GM21786 (cell line): Measurements from ENCODE around the gene PHF13.

Source experiments
- ATAC-seq: cut with Tn5 transposase; IDR thresholded peaks from one replicate; pipeline ENCODE4 v1.9.1; 2021; ENCODE audit not compliant: unreplicated experiment

Gene PHF13

GRCh38 chr1:6601049-6601922, 12.2 kb upstream of the PHF13 start:
- ATAC-seq = peak; percentile 37

DNA sequence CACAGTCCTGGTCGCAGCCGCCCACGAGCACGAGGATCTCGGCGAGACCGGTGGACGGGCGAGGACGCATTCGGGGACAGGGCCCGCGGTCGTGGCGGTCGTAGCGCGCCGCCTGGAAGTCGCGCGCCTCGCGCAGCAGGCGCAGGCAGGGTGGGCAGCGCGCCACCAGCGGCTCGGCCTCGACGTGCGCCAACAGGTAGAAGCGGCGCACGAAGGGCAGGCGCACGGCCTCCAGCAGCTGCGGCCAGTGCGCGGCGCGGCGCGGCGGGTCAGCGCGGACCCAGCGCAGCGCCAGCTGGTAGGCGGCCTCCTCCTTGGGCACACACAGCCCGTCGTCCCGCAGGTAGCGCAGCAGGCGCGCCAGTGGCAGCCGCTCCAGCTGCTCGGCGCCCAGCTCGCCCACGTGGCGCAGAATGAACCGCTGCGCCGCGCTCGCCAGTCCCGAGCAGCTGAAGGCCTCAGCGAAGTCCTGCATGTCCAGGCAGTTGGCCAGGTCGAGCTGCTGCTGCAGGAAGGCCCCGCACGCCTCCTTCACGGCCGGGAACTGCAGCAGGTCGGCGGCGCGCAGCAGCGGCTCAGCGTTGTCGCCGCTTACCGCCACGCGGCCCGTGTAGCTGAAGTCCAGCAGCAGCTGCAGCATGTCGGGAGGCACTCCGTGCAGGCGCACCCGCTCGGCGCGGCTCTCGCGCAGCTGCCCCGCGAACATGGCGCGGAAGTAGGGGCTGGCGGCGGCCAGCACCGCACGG, 11.4 kb upstream of the PHF13 start:
- ATAC-seq = peak; percentile 25

DNA sequence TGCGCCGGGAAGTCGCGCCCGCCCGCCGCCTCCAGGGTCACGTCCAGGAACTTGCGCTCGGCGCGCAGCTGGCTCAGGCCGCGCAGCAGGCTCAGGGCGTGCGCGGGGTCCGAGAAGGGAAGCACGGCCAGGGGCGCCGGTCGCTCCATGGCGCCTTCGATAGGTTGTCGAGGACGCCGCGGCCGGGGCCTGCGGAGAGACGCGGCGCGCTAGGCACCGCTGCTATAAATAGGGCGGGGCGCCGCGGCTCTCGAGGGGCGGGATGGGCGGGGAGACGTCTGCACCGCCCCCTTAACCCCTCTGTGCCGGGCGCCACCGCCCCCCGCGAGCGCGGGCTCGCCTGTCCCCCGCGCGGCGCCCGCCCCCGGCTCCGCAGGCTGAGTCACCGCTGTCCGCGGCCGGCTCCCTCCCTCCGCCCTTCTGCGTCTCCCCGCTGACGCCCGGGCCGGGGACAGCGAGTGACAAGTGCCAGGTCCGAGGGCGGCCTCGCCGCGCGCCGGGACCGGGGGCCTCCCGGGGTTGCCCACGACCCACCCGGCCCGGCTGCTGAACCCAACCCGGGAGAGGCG, 10.8 kb upstream of the PHF13 start, which contains the start of gene KLHL21:
Gene KLHL21 (minus strand): TSS at position 201 of the 569 bp plus-strand sequence. CDS start 52 bp downstream, at position 149.
- peak; percentile 41 for ATAC-seq

DNA sequence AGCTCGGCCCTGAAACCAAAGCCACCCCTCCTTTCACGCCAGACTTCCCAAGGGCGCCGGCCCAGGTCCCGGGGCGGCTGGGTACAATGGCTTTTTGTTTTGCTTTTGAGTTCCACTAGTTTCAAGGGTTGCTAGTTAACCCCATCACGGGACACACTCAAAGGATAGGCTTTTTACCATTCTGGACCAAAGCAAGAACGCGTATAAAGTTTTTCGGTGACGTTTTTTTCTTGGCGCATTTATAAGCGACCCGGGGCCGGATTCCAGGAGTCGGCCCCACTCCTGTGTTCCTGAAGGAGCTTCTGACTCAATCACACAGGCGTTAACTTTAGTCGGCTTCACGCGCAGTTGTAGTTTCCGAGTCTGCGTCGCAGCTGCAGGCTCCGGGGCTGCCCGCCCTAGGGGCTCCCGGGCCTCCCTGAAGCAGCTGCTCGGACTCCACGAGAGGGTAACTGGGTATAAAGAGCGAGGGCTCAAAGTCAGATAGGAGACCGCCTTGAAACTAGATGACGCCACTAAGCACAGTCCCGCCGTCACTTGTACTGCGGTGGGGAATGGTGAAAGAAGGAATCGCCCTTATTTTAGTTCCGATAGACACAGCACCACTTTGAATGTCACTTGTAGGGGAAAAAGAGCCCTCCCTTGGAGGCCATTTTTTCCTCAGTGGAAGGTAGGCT, 10.2 kb upstream of the PHF13 start:
- ATAC-seq = peak; percentile 23

DNA sequence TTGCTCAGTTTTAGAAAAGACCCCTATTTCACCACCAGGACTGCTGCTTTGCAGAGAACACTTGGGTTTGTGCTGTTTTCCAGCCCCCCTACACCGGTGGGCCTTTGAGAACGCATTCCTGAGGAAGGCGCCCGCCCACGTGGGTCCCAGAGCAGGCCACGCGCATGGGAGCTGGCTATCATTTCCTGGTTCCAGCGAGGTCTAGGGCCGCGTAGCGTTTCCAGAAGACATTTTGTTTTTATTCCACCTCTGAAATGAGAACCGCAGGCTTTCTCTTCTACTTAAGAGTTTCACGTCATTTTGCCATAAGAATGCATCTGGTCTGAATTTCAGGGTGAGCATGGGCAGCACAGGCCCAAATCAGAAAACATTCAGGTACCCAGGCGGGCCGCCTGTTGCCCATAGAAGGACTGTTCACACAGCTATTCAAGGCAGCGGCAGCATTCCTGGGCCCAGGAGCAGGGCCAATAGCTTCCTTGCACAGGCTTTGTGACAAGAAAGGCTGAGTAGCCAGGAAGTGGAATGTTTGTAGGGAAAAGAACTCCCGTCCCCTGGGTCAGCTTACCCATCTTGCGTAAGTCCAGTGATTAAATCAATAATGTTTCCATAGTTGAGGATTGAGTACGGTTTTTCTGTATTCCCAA, 9.5 kb upstream of the PHF13 start:
- ATAC-seq = no peak

DNA sequence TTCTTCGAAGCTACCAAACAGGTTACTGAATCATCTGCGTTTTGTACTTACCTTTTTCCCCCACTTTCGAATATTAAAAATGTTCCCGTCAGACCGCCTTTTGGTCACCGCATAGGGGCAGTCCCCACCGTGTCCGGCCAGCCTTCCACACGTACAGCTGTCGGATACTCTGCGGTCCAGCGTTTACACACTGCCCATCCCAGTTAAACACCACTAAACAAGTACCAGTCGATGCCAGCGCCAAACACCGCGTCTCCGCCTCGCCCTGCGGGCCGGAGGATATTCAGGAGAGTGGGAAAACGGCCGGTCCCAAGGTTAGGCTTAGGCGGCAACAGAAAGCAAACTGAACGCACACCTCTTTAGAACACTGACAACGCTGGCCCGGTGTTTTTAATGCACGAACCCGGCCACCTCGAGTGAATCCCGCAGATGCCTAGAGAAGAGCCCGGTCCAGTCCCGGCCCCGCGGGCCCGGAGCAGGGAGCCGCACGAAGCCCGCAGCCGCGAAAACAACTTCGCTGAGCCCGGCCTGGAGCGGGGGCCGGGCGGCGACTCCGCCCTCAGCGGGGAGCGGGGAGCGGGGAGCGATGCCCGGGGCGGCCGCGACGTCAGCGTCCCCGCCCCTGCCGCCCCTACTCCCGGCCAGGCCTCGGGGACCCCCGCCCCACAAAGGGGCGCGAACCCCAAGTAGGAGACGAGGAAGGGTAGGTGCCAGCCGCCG, 730 bp upstream of the PHF13 start:
- ATAC-seq = peak; percentile 28

- ATAC-seq = no peak
These were observed 743 bp downstream of the PHF13 start for GRCh38 chr1:6614019-6614928.

GRCh38 chr1:6614929-6615785, 1.6 kb downstream of the PHF13 start:
- no peak for ATAC-seq

- ATAC-seq = no peak
These were observed 5.5 kb downstream of the PHF13 start for GRCh38 chr1:6619045-6619444.

GRCh38 chr1:6621429-6622391, 8.2 kb downstream of the PHF13 start:
- no peak for ATAC-seq

- ATAC-seq = no peak
These were observed 9.0 kb downstream of the PHF13 start for GRCh38 chr1:6622396-6623152.

DNA sequence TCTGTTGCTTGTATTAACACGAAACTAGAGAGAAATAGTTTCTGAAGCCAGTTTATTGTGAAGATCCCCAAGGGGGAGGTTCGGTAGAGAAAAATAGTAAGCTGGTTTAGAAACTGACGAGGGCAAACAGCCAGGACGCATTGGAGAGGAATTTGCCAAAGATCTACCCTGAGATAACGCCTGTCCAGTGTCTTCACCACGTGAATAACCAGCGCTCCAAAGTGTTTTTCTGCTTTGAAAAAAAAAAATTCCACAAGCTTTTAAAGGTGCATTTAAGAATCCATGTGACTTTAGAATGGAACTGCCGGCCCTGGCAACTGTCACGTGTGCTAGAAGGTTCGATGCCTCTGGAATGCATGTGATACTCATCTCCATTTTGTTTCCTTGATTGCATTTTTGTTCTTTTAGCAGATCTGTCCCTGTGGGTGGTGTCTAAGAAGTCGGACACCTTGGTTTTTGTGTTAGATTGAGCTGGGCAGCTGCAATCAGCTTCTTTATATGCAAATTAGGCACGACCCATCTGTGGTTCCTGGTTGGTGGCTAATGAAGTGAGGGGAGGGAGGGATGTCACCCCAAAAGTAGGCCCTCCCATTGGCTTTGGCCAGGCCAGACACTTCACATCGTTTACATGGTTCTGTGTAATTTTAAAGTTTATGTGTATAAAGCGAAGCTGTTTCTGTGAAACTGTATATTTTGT, 9.9 kb downstream of the PHF13 start:
- ATAC-seq = no peak

DNA sequence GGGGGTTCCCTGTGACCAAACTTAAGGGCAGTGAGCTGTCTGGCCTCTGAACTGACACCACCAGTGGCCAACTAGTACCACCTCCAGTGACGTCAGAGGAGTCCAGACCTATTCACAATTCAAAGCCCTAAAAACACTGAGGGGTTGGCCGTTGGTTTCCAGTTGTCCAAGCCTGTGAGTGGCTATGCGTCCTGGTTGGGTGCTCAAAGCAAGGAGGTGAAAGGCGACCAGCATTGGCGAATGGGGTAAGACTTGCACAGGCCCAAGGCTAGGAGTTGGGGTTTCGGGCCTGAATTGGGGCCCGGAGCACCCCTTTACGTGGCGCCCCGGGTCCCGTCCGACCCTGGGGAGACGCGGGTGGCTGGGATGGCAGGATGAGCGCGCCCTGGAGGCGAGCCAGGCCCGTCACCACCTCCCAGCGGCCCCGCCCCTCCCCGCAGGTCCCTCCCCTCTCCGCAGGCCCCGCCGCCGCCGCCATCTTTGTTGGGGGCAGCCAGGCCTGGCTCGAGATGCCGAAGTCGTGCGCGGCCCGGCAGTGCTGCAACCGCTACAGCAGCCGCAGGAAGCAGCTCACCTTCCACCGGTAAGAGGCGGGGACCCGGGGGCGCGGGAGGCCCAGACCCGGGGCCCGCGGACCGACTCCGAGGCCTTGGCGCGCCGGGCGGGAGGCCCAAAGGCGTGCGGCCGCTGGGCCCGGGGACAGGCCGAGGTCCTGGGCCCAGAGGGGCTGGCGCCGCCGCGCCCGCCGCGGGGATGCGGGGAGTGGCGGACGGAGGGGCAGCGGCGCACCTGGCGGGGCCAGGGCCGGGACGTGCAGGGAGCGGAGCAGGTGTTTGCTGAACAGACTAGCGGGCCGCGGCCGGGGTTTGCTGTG, 11.4 kb downstream of the PHF13 start, which contains the start of gene THAP3:
Gene THAP3 (plus strand): TSS at position 159 of the 874 bp plus-strand sequence. CDS start 351 bp downstream, at position 510.
- peak; percentile 75 for ATAC-seq

- peak; percentile 4 for ATAC-seq
These were observed 12.1 kb downstream of the PHF13 start for GRCh38 chr1:6625584-6626149.
